ENCODE data around the gene KLHL21.

The KLHL21 gene

GRCh38 chr1:6603238-6603914, 707 bp upstream of the KLHL21 start:
- TF ChIP-seq EGR1 (IDR thresholded peaks at IDR 0.05) (no peak), RAD21 (IDR thresholded peaks at IDR 0.05; ENCODE audit: low read depth) (no peak), EP300 (IDR thresholded peaks at IDR 0.05; ENCODE audit: borderline replicate concordance) (no peak), REST (IDR thresholded peaks at IDR 0.05; ENCODE audit: low read depth) (no peak), NFIC (IDR thresholded peaks at IDR 0.05) (no peak), FOXM1 (IDR thresholded peaks at IDR 0.05; ENCODE audit: borderline replicate concordance, low read depth) (no peak), CREB1 (IDR thresholded peaks at IDR 0.05; ENCODE audit: low read depth) (no peak), ZBTB7A (IDR thresholded peaks at IDR 0.05; ENCODE audit: low read depth) (no peak), TAF1 (IDR thresholded peaks at IDR 0.05; ENCODE audit: low read depth) (no peak), YY1 (IDR thresholded peaks at IDR 0.05; ENCODE audit: low read depth) (no peak), TEAD4 (IDR thresholded peaks at IDR 0.05) (no peak), USF1 (IDR thresholded peaks at IDR 0.05) (no peak), TCF12 (IDR thresholded peaks at IDR 0.05; ENCODE audit: low read depth) (no peak), CEBPB (IDR thresholded peaks at IDR 0.05) (no peak), MAX (IDR thresholded peaks at IDR 0.05) (no peak)

- peak; percentile 90 for TF ChIP-seq MAX (IDR thresholded peaks at IDR 0.05)
- TF ChIP-seq TCF12 (IDR thresholded peaks at IDR 0.05; ENCODE audit: low read depth): peak; percentile 59
- no peak for TF ChIP-seq EGR1 (IDR thresholded peaks at IDR 0.05)
- peak; percentile 42; the same call in 1 of the 2 replicates for TF ChIP-seq USF1 (IDR thresholded peaks at IDR 0.05)
- TF ChIP-seq EP300 (IDR thresholded peaks at IDR 0.05; ENCODE audit: borderline replicate concordance): peak; percentile 23; the same call in 1 of the 2 replicates
- 0 out of 2 replicates have a peak, but pooled peaks have one; percentile 21 for TF ChIP-seq ZBTB7A (IDR thresholded peaks at IDR 0.05; ENCODE audit: low read depth)
Observed at GRCh38 chr1:6601923-6602668, 573 bp downstream of the KLHL21 start.

GRCh38 chr1:6601049-6601922, 1.4 kb downstream of the KLHL21 start:
- TF ChIP-seq ZBTB7A (IDR thresholded peaks at IDR 0.05; ENCODE audit: low read depth) (peak; percentile 38; the same call in 1 of the 2 replicates), USF1 (IDR thresholded peaks at IDR 0.05) (peak; percentile 86), NFIC (IDR thresholded peaks at IDR 0.05) (peak; percentile 54; the same call in 1 of the 2 replicates), EP300 (IDR thresholded peaks at IDR 0.05; ENCODE audit: borderline replicate concordance) (no peak), MAX (IDR thresholded peaks at IDR 0.05) (peak; percentile 76)

GRCh38 chr1:6600410-6601048, 2.1 kb downstream of the KLHL21 start:
- no peak for TF ChIP-seq FOXM1 (IDR thresholded peaks at IDR 0.05; ENCODE audit: borderline replicate concordance, low read depth)
- TF ChIP-seq ZBTB7A (IDR thresholded peaks at IDR 0.05; ENCODE audit: low read depth): no peak
- no peak for TF ChIP-seq EP300 (IDR thresholded peaks at IDR 0.05; ENCODE audit: borderline replicate concordance)
- no peak for TF ChIP-seq TAF1 (IDR thresholded peaks at IDR 0.05; ENCODE audit: low read depth)
- TF ChIP-seq MAX (IDR thresholded peaks at IDR 0.05): no peak
- no peak for TF ChIP-seq USF1 (IDR thresholded peaks at IDR 0.05)
- no peak for TF ChIP-seq TEAD4 (IDR thresholded peaks at IDR 0.05)
- no peak for TF ChIP-seq CREB1 (IDR thresholded peaks at IDR 0.05; ENCODE audit: low read depth)
- TF ChIP-seq EGR1 (IDR thresholded peaks at IDR 0.05): no peak
- TF ChIP-seq RAD21 (IDR thresholded peaks at IDR 0.05; ENCODE audit: low read depth): no peak
- TF ChIP-seq CEBPB (IDR thresholded peaks at IDR 0.05): no peak
- no peak for TF ChIP-seq YY1 (IDR thresholded peaks at IDR 0.05; ENCODE audit: low read depth)
- TF ChIP-seq NFIC (IDR thresholded peaks at IDR 0.05): no peak
- TF ChIP-seq TCF12 (IDR thresholded peaks at IDR 0.05; ENCODE audit: low read depth): no peak
